NCI-H526 treated with DMSO at 0.1 percent for 48 hours (cell line): ENCODE measurements around the gene COA1.

Source experiments
- DNase-seq: peaks from one replicate; lab custom pipeline; 2025; lab: John Stamatoyannopoulos, UW

The COA1 gene

DNA sequence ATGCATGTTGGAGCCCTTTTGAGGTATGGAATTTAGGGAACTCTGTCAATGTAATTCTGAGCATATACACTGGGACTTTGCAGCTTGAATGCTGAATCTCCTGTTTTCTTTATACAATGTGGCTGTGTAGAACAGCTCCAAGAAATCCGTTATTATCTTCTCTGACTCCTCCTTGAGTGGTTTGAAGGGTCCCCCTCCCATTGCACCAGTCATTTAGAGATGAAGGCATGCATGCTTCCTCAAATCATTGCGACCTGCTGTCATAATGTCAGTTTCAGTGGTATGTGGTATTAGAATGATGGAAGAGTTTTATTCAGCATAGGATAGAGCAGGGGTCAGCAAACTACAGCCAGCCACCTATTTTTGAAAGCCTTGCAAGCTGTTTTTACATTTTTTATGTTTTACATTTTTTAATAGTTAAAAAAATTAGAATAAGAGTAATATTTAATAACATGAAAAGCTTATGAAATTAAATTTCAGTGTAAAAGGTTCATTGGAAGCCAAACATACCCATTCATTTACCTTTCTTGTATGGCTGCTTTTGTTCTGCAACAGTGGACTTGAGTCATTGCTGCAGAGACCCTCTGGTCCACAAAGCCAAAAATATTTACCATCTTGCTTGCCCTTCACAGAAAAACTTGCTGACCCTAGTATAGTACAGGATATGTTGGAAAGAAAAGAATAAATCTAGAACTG lies 138.3 kb downstream of the COA1 start:
- no peak for DNase-seq

DNA sequence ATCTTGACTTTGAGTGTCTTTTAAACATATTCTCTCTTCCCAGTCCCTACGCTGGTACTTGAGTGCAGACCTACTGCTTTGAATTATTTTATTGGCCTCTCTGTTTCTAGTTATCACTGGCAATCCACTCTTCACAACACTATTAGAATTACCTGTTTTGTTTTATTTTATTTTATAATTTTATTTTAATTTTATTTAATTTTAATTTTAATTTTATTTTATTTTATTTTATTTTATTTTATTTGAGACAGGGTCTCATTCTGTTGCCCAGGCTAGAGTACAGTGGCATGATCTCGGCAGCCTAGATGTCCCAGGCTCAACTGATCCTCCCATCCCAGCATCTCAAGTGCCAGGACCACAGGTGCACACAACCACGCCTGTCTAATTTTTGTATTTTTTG lies 139.6 kb downstream of the COA1 start:
- DNase-seq, result no peak
